Cardiac muscle cell (in vitro differentiated cells and primary cell): ENCODE measurements around the gene PGAM5. TPM values are rescaled to one million over a fixed set of nuclear protein-coding genes. Genes with fewer than 3 reads are reported as not detected.

Experiments used
- DNase-seq, 2 donors: peaks; one replicate each; pipeline versions ENCODE4 v3.0.0 to v3.0.0-alpha.2; 2010 to 2017; ENCODE audit warnings: low read depth in 1 of 2, low spot score in 1 of 2
- H3K27ac ChIP-seq: fragments of 200-600 bp; sonication (generic); 2 replicates; pipeline ENCODE4 v1.5.1; 2016
- H3K27me3 ChIP-seq: fragments of 200-600 bp; sonication (generic); 2 replicates; pipeline ENCODE4 v1.6.0; 2016; ENCODE audit warnings: control low read depth
- H3K36me3 ChIP-seq: fragments of 200-600 bp; sonication (generic); 2 replicates; pipeline ENCODE4 v1.5.1; 2016; ENCODE audit warnings: control low read depth
- H3K4me1 ChIP-seq: fragments of 200-600 bp; sonication (generic); 2 replicates; pipeline ENCODE4 v1.8.1; 2017; ENCODE audit warnings: low read depth, mild to moderate bottlenecking, mixed run types
- H3K4me3 ChIP-seq: fragments of 200-600 bp; sonication (generic); 2 replicates; pipeline ENCODE4 v1.5.1; 2016; ENCODE audit warnings: mild to moderate bottlenecking
- H3K9me3 ChIP-seq: fragments of 200-600 bp; sonication (generic); 2 replicates; pipeline ENCODE4 v1.5.1; 2017; ENCODE audit warnings: low read depth, mild to moderate bottlenecking, control low read depth
- CTCF ChIP-seq: IDR thresholded peaks from 2 replicates; pipeline ENCODE4 v1.5.1; 2012; ENCODE audit warnings: low read depth, mild to moderate bottlenecking, low read length
- polyA plus RNA-seq: library from polyadenylated mRNA; unstranded; fragments of >200 nt; fragmentation: Nextera tagmentation; extraction: Ambion mirVana; gene quantifications from 2 replicates; pipeline ENCODE4 v1.2.1, GENCODE V29; 2016
- total RNA-seq: library from RNA; depleted of rRNA; stranded (reverse); fragments of >200 nt; gene quantifications from 2 replicates; pipeline ENCODE4 v1.2.3, GENCODE V29; 2016

Gene PGAM5
- total and polyA plus RNA-seq, 2 experiments from 2014 or later, result 23.8 to 28.5 TPM

- TF ChIP-seq CTCF, result no peak
- Histone ChIP-seq H3K9me3 (no peaks in the 10 kb centered on the region), H3K36me3 (peaks cover 18% of the 10 kb centered on the region), H3K27me3 (no peaks in the 10 kb centered on the region), H3K4me3 (no peak overlapping the region), H3K27ac (no peak overlapping the region), H3K4me1 (peaks cover 5% of the 10 kb centered on the region)
- DNase-seq, result no peak
Observed at GRCh38 chr12:132716356-132716755, 5.7 kb downstream of the PGAM5 start.

- H3K27ac ChIP-seq, result no peak overlapping the region
- H3K9me3 ChIP-seq, result no peaks in the 10 kb centered on the region
- no peaks in the 10 kb centered on the region for H3K4me1 ChIP-seq
- no peak overlapping the region for H3K4me3 ChIP-seq
- no peaks in the 10 kb centered on the region for H3K27me3 ChIP-seq
- TF ChIP-seq CTCF, result no peak
- DNase-seq, result no peak
- H3K36me3 ChIP-seq, result peaks cover 23% of the 10 kb centered on the region
Observed at GRCh38 chr12:132717011-132717410, 6.4 kb downstream of the PGAM5 start.

DNA sequence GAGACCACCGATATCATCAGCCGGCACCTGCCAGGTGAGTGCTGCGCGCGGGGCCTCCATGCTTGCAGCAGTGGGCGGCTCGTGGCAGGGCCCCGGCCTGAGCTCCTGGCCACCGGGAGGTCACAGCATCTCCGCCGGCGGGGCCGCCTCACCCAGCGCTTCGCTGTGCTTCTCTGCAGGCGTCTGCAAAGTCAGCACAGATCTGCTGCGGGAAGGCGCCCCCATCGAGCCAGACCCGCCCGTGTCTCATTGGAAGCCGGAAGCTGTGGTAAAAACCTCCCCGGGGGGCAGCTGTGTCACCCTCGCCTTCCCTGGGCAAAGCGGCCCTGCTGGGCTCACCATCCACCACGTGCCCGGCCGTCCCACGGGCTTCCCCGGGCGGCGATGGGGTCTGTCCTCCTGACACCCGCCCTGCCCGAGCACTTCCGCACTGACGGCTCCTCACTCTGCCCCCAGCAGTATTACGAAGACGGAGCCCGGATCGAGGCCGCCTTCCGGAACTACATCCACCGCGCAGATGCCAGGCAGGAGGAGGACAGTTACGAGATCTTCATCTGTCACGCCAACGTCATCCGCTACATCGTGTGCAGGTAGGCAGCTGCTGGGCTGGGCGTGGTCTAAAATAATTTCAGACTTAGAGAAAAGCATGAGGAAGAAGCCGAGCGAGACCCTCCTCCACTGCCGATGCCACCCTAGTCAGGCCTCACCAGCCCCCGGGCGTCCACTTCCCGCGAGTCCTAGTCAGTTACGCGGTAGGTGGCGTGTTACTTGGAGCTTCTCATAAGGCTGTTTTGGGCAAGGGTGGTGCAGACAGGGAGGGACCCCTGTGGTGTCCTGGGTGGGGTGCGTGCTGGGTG, 7.1 kb downstream of the PGAM5 start:
- TF ChIP-seq CTCF, result no peak
- Histone ChIP-seq H3K36me3 (peaks cover 28% of the 10 kb centered on the region), H3K4me1 (no peaks in the 10 kb centered on the region), H3K4me3 (no peak overlapping the region), H3K27ac (no peak overlapping the region), H3K9me3 (no peaks in the 10 kb centered on the region), H3K27me3 (no peaks in the 10 kb centered on the region)
- no peak for DNase-seq

- H3K4me1 ChIP-seq, result no peaks in the 10 kb centered on the region
- no peak for DNase-seq
- H3K9me3 ChIP-seq, result no peaks in the 10 kb centered on the region
- peaks cover 34% of the 10 kb centered on the region for H3K36me3 ChIP-seq
- no peak for TF ChIP-seq CTCF
- H3K4me3 ChIP-seq, result no peak overlapping the region
- H3K27ac ChIP-seq, result peak overlapping the region; percentile 35
- H3K27me3 ChIP-seq, result no peaks in the 10 kb centered on the region
Observed at GRCh38 chr12:132718644-132719043, 8.0 kb downstream of the PGAM5 start.

GRCh38 chr12:132719141-132719953, 8.7 kb downstream of the PGAM5 start:
- Histone ChIP-seq H3K4me3 (no peak overlapping the region), H3K27me3 (no peaks in the 10 kb centered on the region), H3K9me3 (no peaks in the 10 kb centered on the region), H3K4me1 (no peaks in the 10 kb centered on the region), H3K27ac (peak overlapping the region; percentile 35), H3K36me3 (peaks cover 39% of the 10 kb centered on the region)
- no peak for DNase-seq
- no peak for TF ChIP-seq CTCF
